RWPE2 (cell line): ENCODE data around the gene ACTL6B.

Source experiments
- ATAC-seq: fragments of 200-7000 bp; cut with Tn5 transposase; 3 replicates; pipeline ENCODE4 v1.9.1; 2021; ENCODE audit warnings: low read depth
- DNase-seq: peaks from one replicate; pipeline ENCODE4 v3.0.0-alpha.2; 2020; ENCODE audit warnings: low spot score
- H3K27ac ChIP-seq: fragments of 450-650 bp; 2 replicates; pipeline ENCODE4 v1.5.1; 2017; ENCODE audit warnings: mild to moderate bottlenecking; ENCODE audit not compliant: poor library complexity, severe bottlenecking
- H3K27me3 ChIP-seq: fragments of 250-450 bp; sonication (Bioruptor Pico); 2 replicates; pipeline ENCODE4 v1.5.1; 2021; ENCODE audit warnings: mild to moderate bottlenecking, moderate library complexity; ENCODE audit not compliant: insufficient read depth, poor library complexity, severe bottlenecking
- H3K36me3 ChIP-seq: fragments of 250-450 bp; sonication (Bioruptor Pico); 2 replicates; pipeline ENCODE4 v1.5.1; 2020; ENCODE audit warnings: low read depth, mild to moderate bottlenecking, moderate library complexity
- H3K4me1 ChIP-seq: fragments of 250-450 bp; sonication (Bioruptor Pico); 2 replicates; pipeline ENCODE4 v1.5.1; 2021; ENCODE audit warnings: mild to moderate bottlenecking, moderate library complexity; ENCODE audit not compliant: insufficient read depth, poor library complexity, severe bottlenecking
- H3K4me3 ChIP-seq: fragments of 250-450 bp; sonication (Bioruptor Pico); 2 replicates; pipeline ENCODE4 v1.5.1; 2021; ENCODE audit warnings: mild to moderate bottlenecking, moderate library complexity; ENCODE audit not compliant: severe bottlenecking
- H3K9me3 ChIP-seq: fragments of 250-450 bp; sonication (Bioruptor Pico); 2 replicates; pipeline ENCODE4 v1.5.1; 2021; ENCODE audit warnings: mild to moderate bottlenecking, moderate library complexity; ENCODE audit not compliant: severe bottlenecking
- CTCF ChIP-seq: fragments of 450-650 bp; IDR thresholded peaks from one replicate; pipeline ENCODE4 v1.5.1; 2017; ENCODE audit warnings: mild to moderate bottlenecking, moderate library complexity; ENCODE audit not compliant: poor library complexity, severe bottlenecking

The ACTL6B gene

GRCh38 chr7:100683659-100684533 is 27.6 kb upstream of the ACTL6B start:
- Histone ChIP-seq H3K4me3 (no peak overlapping the region), H3K27ac (no peak overlapping the region), H3K36me3 (peaks cover 90% of the 10 kb centered on the region), H3K4me1 (no peaks in the 10 kb centered on the region), H3K9me3 (no peaks in the 10 kb centered on the region), H3K27me3 (no peaks in the 10 kb centered on the region)
- no peak for ATAC-seq
- no peak for TF ChIP-seq CTCF
- no peak for DNase-seq

- no peaks in the 10 kb centered on the region for H3K4me1 ChIP-seq
- no peak for DNase-seq
- no peak for TF ChIP-seq CTCF
These were observed 26.9 kb upstream of the ACTL6B start for GRCh38 chr7:100682991-100683658.

DNA sequence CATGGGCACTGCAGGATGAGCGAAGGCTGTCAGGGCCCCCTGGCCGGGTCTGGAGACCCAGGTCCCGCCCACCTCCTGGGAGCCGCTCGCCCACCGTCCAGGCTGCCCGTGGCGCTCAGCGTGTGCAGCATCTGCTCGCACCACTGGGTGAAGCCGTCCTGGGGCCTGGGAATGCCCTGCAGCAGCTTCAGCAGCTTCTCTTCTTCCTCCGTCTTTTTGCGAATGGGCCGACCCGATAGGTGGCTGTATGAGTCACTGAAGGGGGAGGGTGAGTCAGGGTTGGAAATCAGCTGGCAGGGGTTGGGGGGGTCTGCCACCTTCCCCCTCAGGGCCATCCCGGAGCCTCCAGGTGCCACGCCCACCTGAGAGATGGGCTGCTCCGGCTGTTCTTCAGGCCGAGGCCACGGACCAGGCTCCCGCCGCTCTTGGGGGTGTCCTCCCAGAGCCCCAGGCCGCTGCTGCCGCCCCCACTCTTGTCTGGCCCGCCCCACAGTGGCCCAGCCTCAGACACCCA is 26.0 kb upstream of the ACTL6B start:
- Histone ChIP-seq H3K27me3 (no peaks in the 10 kb centered on the region), H3K27ac (no peak overlapping the region), H3K4me3 (no peak overlapping the region), H3K9me3 (no peaks in the 10 kb centered on the region), H3K4me1 (no peaks in the 10 kb centered on the region), H3K36me3 (peaks cover 90% of the 10 kb centered on the region)
- ATAC-seq: no peak
- DNase-seq: no peak
- no peak for TF ChIP-seq CTCF

More at GRCh38 chr7:100682991-100683658, 26.9 kb upstream of the ACTL6B start:
- Histone ChIP-seq H3K27me3 (no peaks in the 10 kb centered on the region), H3K9me3 (no peaks in the 10 kb centered on the region), H3K36me3 (peaks cover 90% of the 10 kb centered on the region), H3K27ac (no peak overlapping the region), H3K4me3 (no peak overlapping the region)
- ATAC-seq: no peak

DNA sequence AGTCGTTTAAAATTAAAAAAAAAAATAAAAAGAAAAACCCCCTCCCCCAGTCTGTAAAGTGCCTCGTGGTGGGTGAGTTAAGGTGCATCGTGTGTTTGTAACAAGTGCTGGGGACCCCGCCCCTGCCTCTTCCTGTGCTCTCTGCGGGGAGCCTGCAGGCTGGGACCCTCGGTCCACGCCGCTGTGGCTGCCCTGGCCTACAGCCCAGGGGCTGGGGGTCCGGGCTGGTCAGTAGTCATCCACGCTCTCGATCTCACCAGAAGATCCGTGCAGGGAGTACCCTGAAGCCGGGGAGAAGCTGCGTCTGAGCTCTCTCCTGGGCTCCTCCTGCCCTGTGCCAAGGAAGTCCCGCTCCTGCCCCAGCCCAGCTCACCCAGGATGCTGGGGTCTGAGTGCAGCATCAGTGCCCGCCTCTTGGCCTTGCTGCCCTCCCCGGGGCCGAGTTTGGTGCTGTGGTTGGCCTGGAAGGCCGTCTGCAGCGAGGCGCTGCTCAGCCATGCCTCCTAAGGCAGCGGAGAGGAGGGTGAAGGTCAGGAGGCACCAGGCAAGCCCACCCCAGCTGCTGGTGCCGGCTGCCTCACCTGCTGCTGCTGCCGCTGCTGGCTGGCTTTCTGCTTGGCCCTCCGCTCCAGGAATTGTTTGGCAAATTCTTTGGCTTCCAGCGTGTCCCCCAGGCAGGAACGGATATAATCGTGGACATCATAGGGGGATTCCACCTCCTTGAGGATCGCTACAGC is 25.4 kb upstream of the ACTL6B start:
- H3K27me3 ChIP-seq: no peaks in the 10 kb centered on the region
- no peaks in the 10 kb centered on the region for H3K4me1 ChIP-seq
- no peak overlapping the region for H3K27ac ChIP-seq
- DNase-seq (no peak), ATAC-seq (no peak)
- H3K36me3 ChIP-seq: peaks cover 90% of the 10 kb centered on the region
- no peak for TF ChIP-seq CTCF
- no peak overlapping the region for H3K4me3 ChIP-seq
- H3K9me3 ChIP-seq: no peaks in the 10 kb centered on the region
